GM23338 (cell line): ENCODE results near the gene OAS1. TPM values are rescaled to one million over a fixed set of nuclear protein-coding genes. Genes with fewer than 3 reads are reported as not detected.

ENCODE experiments used
- ATAC-seq: fragments of 200-7000 bp; cut with Tn5 transposase; 3 replicates; pipeline ENCODE4 v1.9.1; 2020
- DNase-seq: peaks from one replicate; pipeline ENCODE4 v3.0.0-alpha.2; 2015; ENCODE audit warnings: low spot score
- H2AFZ ChIP-seq: fragments of 200-600 bp; sonication (generic); 2 replicates; pipeline ENCODE4 v1.8.0; 2016; ENCODE audit warnings: antibody characterized with exemption, mild to moderate bottlenecking, moderate library complexity
- H3F3A ChIP-seq: fragments of 200-600 bp; sonication (generic); replicated peaks from 2 replicates; pipeline ENCODE4 v1.8.0; 2017; ENCODE audit warnings: antibody characterized with exemption, mixed run types, low read depth
- H3K27ac ChIP-seq: fragments of 200-600 bp; sonication (generic); 2 replicates; pipeline ENCODE4 v1.6.1; 2016; ENCODE audit warnings: low read depth
- H3K27me3 ChIP-seq: fragments of 200-600 bp; sonication (generic); 2 replicates; pipeline ENCODE4 v1.8.0; 2016; ENCODE audit warnings: mild to moderate bottlenecking, mixed run types, moderate library complexity; ENCODE audit not compliant: insufficient read depth
- H3K36me3 ChIP-seq: fragments of 200-600 bp; sonication (generic); 2 replicates; pipeline ENCODE4 v1.8.0; 2016; ENCODE audit warnings: mild to moderate bottlenecking; ENCODE audit not compliant: insufficient read depth
- H3K4me1 ChIP-seq: fragments of 200-600 bp; sonication (generic); 2 replicates; pipeline ENCODE4 v1.8.0; 2016; ENCODE audit warnings: mild to moderate bottlenecking, moderate library complexity; ENCODE audit not compliant: insufficient read depth
- H3K4me2 ChIP-seq: fragments of 200-600 bp; sonication (generic); 2 replicates; pipeline ENCODE4 v1.7.1; 2017; ENCODE audit warnings: mixed run types
- H3K4me3 ChIP-seq: fragments of 200-600 bp; sonication (generic); 2 replicates; pipeline ENCODE4 v1.6.1; 2016; ENCODE audit warnings: mixed run types
- H3K79me2 ChIP-seq: fragments of 200-600 bp; sonication (generic); replicated peaks from 2 replicates; pipeline ENCODE4 v1.8.0; 2017; ENCODE audit warnings: mild to moderate bottlenecking; ENCODE audit not compliant: insufficient read depth
- H3K9me2 ChIP-seq: fragments of 200-600 bp; sonication (generic); 2 replicates; pipeline ENCODE4 v1.8.0; 2017; ENCODE audit not compliant: insufficient read depth
- H4K20me1 ChIP-seq: fragments of 200-600 bp; sonication (generic); replicated peaks from 2 replicates; pipeline ENCODE4 v1.8.0; 2017; ENCODE audit warnings: mild to moderate bottlenecking; ENCODE audit not compliant: insufficient read depth
- H3K27ac Mint-ChIP-seq: 2 replicates; pipeline ENCODE4 v1.8.0; 2020; ENCODE audit warnings: inconsistent platforms, mild to moderate bottlenecking, moderate library complexity, mixed read lengths
- H3K27me3 Mint-ChIP-seq: 3 replicates; pipeline ENCODE4 v1.8.0; 2022; ENCODE audit warnings: low read depth, mild to moderate bottlenecking, moderate library complexity, mixed read lengths, inconsistent platforms; ENCODE audit not compliant: insufficient read depth, poor library complexity
- H3K36me3 Mint-ChIP-seq: 3 replicates; pipeline ENCODE4 v1.8.0; 2021; ENCODE audit warnings: low read depth, mild to moderate bottlenecking, inconsistent platforms, moderate library complexity, mixed read lengths
- H3K4me1 Mint-ChIP-seq: 3 replicates; pipeline ENCODE4 v1.8.0; 2020; ENCODE audit warnings: mild to moderate bottlenecking, inconsistent platforms, mixed read lengths
- H3K4me3 Mint-ChIP-seq: 3 replicates; pipeline ENCODE4 v1.8.0; 2021; ENCODE audit warnings: moderate library complexity, mild to moderate bottlenecking, inconsistent platforms, mixed read lengths
- H3K9me3 Mint-ChIP-seq: 3 replicates; pipeline ENCODE4 v1.8.0; 2020; ENCODE audit warnings: moderate library complexity, mild to moderate bottlenecking, inconsistent platforms, mixed read lengths
- CREB1 ChIP-seq: fragments of 250-450 bp; sonication (Bioruptor Pico); IDR thresholded peaks from 2 replicates; pipeline ENCODE4 v1.5.0; 2020; ENCODE audit warnings: low read depth, mild to moderate bottlenecking, moderate library complexity
- CTCF ChIP-seq, 2 experiments: fragments of 200-600 bp in 1 of 2; sonication (generic) in 1 of 2; conservative IDR thresholded peaks; 2 replicates each; pipeline versions ENCODE4 v1.5.1 to v1.6.1; 2016 to 2017; ENCODE audit warnings: antibody characterized with exemption in 2 of 2, low read depth in 2 of 2, mild to moderate bottlenecking in 2 of 2, moderate library complexity in 1 of 2
- ETS1 ChIP-seq: IDR thresholded peaks from 2 replicates; pipeline ENCODE4 v1.6.1; 2016; ENCODE audit warnings: antibody characterized with exemption
- EZH2 ChIP-seq: fragments of 200-600 bp; sonication (generic); IDR thresholded peaks from one replicate; pipeline ENCODE4 v1.8.0; 2017; ENCODE audit warnings: antibody characterized with exemption, mild to moderate bottlenecking, low read depth; ENCODE audit not compliant: unreplicated experiment
- EZH2phosphoT487 ChIP-seq: fragments of 200-600 bp; sonication (generic); IDR thresholded peaks from one replicate; pipeline ENCODE4 v1.8.1; 2018; ENCODE audit warnings: antibody characterized with exemption; ENCODE audit not compliant: unreplicated experiment
- JUNB ChIP-seq: IDR thresholded peaks from one replicate; pipeline ENCODE4 v1.6.1; 2016; ENCODE audit warnings: antibody characterized with exemption; ENCODE audit not compliant: unreplicated experiment
- NANOG ChIP-seq: IDR thresholded peaks from 2 replicates; pipeline ENCODE4 v1.6.1; 2016; ENCODE audit warnings: antibody characterized with exemption, borderline replicate concordance
- POLR2AphosphoS5 ChIP-seq: IDR thresholded peaks from 2 replicates; pipeline ENCODE4 v1.6.1; 2016; ENCODE audit warnings: antibody characterized with exemption, low read depth
- REST ChIP-seq: IDR thresholded peaks from one replicate; pipeline ENCODE4 v1.6.1; 2018; ENCODE audit warnings: antibody characterized with exemption; ENCODE audit not compliant: unreplicated experiment
- STAT1 ChIP-seq: IDR thresholded peaks from one replicate; pipeline ENCODE4 v1.6.1; 2016; ENCODE audit warnings: antibody characterized with exemption; ENCODE audit not compliant: unreplicated experiment
- ZNF114 ChIP-seq: fragments of 250-450 bp; sonication (Bioruptor Pico); IDR thresholded peaks from 2 replicates; pipeline ENCODE4 v1.5.0; 2020; ENCODE audit warnings: mild to moderate bottlenecking, moderate library complexity
- ZNF331 ChIP-seq: fragments of 250-450 bp; sonication (Bioruptor Pico); IDR thresholded peaks from 2 replicates; pipeline ENCODE4 v1.5.0; 2020; ENCODE audit warnings: low read depth, mild to moderate bottlenecking, moderate library complexity
- ZNF462 ChIP-seq: fragments of 250-450 bp; sonication (Bioruptor Pico); IDR thresholded peaks from 2 replicates; pipeline ENCODE4 v1.5.0; 2020; ENCODE audit warnings: mild to moderate bottlenecking, moderate library complexity
- polyA plus RNA-seq: library from polyadenylated mRNA; unstranded; fragments of >200 nt; fragmentation: Nextera tagmentation; extraction: Ambion mirVana; gene quantifications from 2 replicates; pipeline ENCODE4 v1.2.1, GENCODE V29; 2016
- total RNA-seq: library from RNA; depleted of rRNA; stranded (reverse); fragments of >200 nt; shearing (Covaris generic); gene quantifications from 2 replicates; pipeline ENCODE4 v1.2.3, GENCODE V29; 2014

The OAS1 gene
- total and polyA plus RNA-seq, 2 experiments from 2014 or later: not detected

GRCh38 chr12:112875608-112876007, 31.2 kb upstream of the OAS1 start:
- no peak overlapping the region for H3K27ac Mint-ChIP-seq
- Histone ChIP-seq H3K4me2 (no peak overlapping the region), H2AFZ (no peak overlapping the region), H3K79me2 (no peaks in the 10 kb centered on the region), H4K20me1 (no peaks in the 10 kb centered on the region), H3K27me3 (no peaks in the 10 kb centered on the region), H3K27ac (no peak overlapping the region), H3K4me1 (no peaks in the 10 kb centered on the region), H3K36me3 (no peaks in the 10 kb centered on the region), H3K4me3 (no peak overlapping the region), H3K9me2 (no peaks in the 10 kb centered on the region), H3F3A (no peaks in the 10 kb centered on the region)
- no peak overlapping the region for H3K4me3 Mint-ChIP-seq
- DNase-seq (no peak), ATAC-seq (no peak)
- TF ChIP-seq CTCF (conservative IDR thresholded peaks at IDR 0.05; ENCODE audit: low read depth in 2 of 2) (no peak), CREB1 (CRISPR knock-in tag) (no peak), POLR2AphosphoS5 (no peak), ZNF114 (no peak), ZNF331 (no peak), EZH2phosphoT487 (no peak), ZNF462 (CRISPR knock-in tag) (no peak), STAT1 (no peak), NANOG (no peak), ETS1 (no peak), JUNB (no peak), REST (no peak), EZH2 (no peak)
- no peaks in the 10 kb centered on the region for H3K9me3 Mint-ChIP-seq
- no peaks in the 10 kb centered on the region for H3K27me3 Mint-ChIP-seq
- H3K4me1 Mint-ChIP-seq: peaks cover 3% of the 10 kb centered on the region; the same call in 2 of the 3 replicates
- H3K36me3 Mint-ChIP-seq: no peaks in the 10 kb centered on the region
